MCF 10A (cell line): ENCODE results near the gene CYB5D1. TPM values are rescaled to one million over a fixed set of nuclear protein-coding genes. Genes with fewer than 3 reads are reported as not detected.

ENCODE experiments used
- BruUV-seq: library from RNA; stranded (reverse); fragments of 400-500 nt; replicated peaks from 2 replicates; lab custom pipeline; 2021; lab: Mats Ljungman, UMichigan
- CTCF ChIA-PET: fragments of 300-600 bp; sonication (Branson Sonifier 250); formaldehyde crosslinking; extraction: SDS; loops from one replicate; lab custom pipeline; 2021; ENCODE audit warnings: antibody characterized with exemption, inconsistent platforms; lab: Yijun Ruan, JAX
- POLR2A ChIA-PET: fragments of 300-600, 350-650 bp; sonication (Branson Sonifier 250); formaldehyde crosslinking; extraction: SDS; loops from one replicate; lab custom pipeline; 2020; ENCODE audit warnings: antibody characterized with exemption, inconsistent platforms; lab: Yijun Ruan, JAX
- DNase-seq: peaks from one replicate; pipeline ENCODE4 v3.0.0-alpha.2; 2018; ENCODE audit not compliant: unreplicated experiment
- H3K27ac Mint-ChIP-seq: one replicate; pipeline ENCODE4 v1.8.0; 2022; ENCODE audit warnings: mild to moderate bottlenecking, low read depth, mixed read lengths; ENCODE audit not compliant: unreplicated experiment
- H3K27me3 Mint-ChIP-seq: one replicate; pipeline ENCODE4 v1.8.0; 2022; ENCODE audit warnings: mixed read lengths; ENCODE audit not compliant: insufficient read depth, unreplicated experiment
- H3K36me3 Mint-ChIP-seq: one replicate; pipeline ENCODE4 v1.8.0; 2022; ENCODE audit warnings: mild to moderate bottlenecking, moderate library complexity, mixed read lengths; ENCODE audit not compliant: insufficient read depth, unreplicated experiment
- H3K4me1 Mint-ChIP-seq: one replicate; pipeline ENCODE4 v1.8.0; 2022; ENCODE audit warnings: mixed read lengths; ENCODE audit not compliant: insufficient read depth, unreplicated experiment
- H3K4me3 Mint-ChIP-seq: one replicate; pipeline ENCODE4 v1.8.0; 2022; ENCODE audit warnings: mild to moderate bottlenecking, moderate library complexity, mixed read lengths; ENCODE audit not compliant: unreplicated experiment
- H3K9me3 Mint-ChIP-seq: one replicate; pipeline ENCODE4 v1.8.0; 2022; ENCODE audit warnings: mixed read lengths; ENCODE audit not compliant: unreplicated experiment
- CTCF ChIP-seq: fragments of 200-600 bp; IDR thresholded peaks from one replicate; pipeline ENCODE4 v1.8.0; 2022; ENCODE audit warnings: antibody characterized with exemption, mild to moderate bottlenecking; ENCODE audit not compliant: unreplicated experiment
- intact Hi-C: fragments of 100-400 bp; cut with micrococcal nuclease; formaldehyde crosslinking; loops from 2 replicates; pipeline ENCODE4 v1.14.1; 2022
- total RNA-seq: library from RNA; stranded (reverse); gene quantifications from 2 replicates; pipeline ENCODE4 v1.2.3, GENCODE V29; 2022

Gene CYB5D1
- total RNA-seq, 1 experiment from 2014 or later = 23.1 TPM

- Mint-ChIP-seq H3K4me3 (no peak overlapping the region), H3K9me3 (no peaks in the 10 kb centered on the region), H3K4me1 (peaks cover 7% of the 10 kb centered on the region), H3K27me3 (no peaks in the 10 kb centered on the region), H3K27ac (peak overlapping the region; percentile 16), H3K36me3 (peaks cover 39% of the 10 kb centered on the region)
- DNase-seq = peak; percentile 85
- TF ChIP-seq CTCF = peak; percentile 91
- intact Hi-C loops = loop anchor here (1.0 kb wide), 3 partner anchors 17 to 108 kb away; partner anchors contain the start of gene KDM6B
- ChIA-PET POLR2A (interaction anchor here (0.9 to 3.2 kb wide), 3 partner anchors 9 to 108 kb away, joined by 4 to 21 read pairs (median 12); partner anchors contain the start of gene KDM6B), CTCF (interaction anchor here (0.8 to 3.0 kb wide), 13 partner anchors 11 to 165 kb away, joined by 3 to 27 read pairs (median 5); partner anchors contain the start of genes KDM6B and TP53)
- BruUV-seq = no TSS peak
These were observed 6.2 kb upstream of the CYB5D1 start for GRCh38 chr17:7851438-7852261.

GRCh38 chr17:7852262-7852670 lies 5.5 kb upstream of the CYB5D1 start:
- Mint-ChIP-seq H3K4me1 (peaks cover 7% of the 10 kb centered on the region), H3K27ac (no peak overlapping the region), H3K9me3 (no peaks in the 10 kb centered on the region), H3K36me3 (peaks cover 34% of the 10 kb centered on the region), H3K4me3 (no peak overlapping the region), H3K27me3 (no peaks in the 10 kb centered on the region)
- BruUV-seq = TSS peak; percentile 0
- no peak for DNase-seq
- CTCF ChIA-PET = interaction anchor here (0.8 to 3.0 kb wide), 2 partner anchors 27 to 36 kb away, joined by 3 to 27 read pairs; no protein-coding TSS in a partner anchor
- no peak for TF ChIP-seq CTCF
- intact Hi-C loops = no loop called here
- POLR2A ChIA-PET = interaction anchor here (3.2 kb wide), 1 partner anchor 18 kb away, joined by 21 read pairs; the partner anchor contains the start of gene KDM6B

DNA sequence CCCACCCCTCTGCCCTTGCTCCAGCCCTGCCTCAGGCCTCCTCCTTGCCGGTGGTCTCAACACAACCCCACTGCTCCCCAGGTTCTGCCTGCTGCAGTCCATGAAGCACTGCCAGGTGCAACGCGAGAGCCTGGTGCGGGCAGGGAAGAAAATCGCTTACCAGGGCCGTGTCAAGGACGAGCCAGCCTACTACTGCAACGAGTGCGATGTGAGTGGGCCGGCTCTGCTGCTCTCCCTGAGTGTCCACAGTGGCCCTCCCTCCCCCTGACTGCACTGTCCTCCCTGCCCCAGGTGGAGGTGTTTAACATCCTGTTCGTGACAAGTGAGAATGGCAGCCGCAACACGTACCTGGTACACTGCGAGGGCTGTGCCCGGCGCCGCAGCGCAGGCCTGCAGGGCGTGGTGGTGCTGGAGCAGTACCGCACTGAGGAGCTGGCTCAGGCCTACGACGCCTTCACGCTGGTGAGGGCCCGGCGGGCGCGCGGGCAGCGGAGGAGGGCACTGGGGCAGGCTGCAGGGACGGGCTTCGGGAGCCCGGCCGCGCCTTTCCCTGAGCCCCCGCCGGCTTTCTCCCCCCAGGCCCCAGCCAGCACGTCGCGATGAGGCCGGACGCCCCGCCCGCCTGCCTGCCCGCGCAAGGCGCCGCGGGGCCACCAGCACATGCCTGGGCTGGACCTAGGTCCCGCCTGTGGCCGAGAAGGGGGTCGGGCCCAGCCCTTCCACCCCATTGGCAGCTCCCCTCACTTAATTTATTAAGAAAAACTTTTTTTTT lies 4.7 kb upstream of the CYB5D1 start:
- POLR2A ChIA-PET = interaction anchor here (1.2 kb wide), 1 partner anchor 110 kb away, joined by 4 read pairs; no protein-coding TSS in a partner anchor
- Mint-ChIP-seq H3K4me1 (peaks cover 7% of the 10 kb centered on the region), H3K27me3 (no peaks in the 10 kb centered on the region), H3K4me3 (no peak overlapping the region), H3K9me3 (no peaks in the 10 kb centered on the region), H3K36me3 (peaks cover 31% of the 10 kb centered on the region), H3K27ac (no peak overlapping the region)
- intact Hi-C loops = no loop called here
- CTCF ChIA-PET = interaction anchor here (0.6 to 3.0 kb wide), 4 partner anchors 11 to 357 kb away, joined by 4 to 27 read pairs (median 4); partner anchors contain the start of gene AURKB
- DNase-seq = no peak
- TF ChIP-seq CTCF = no peak
- BruUV-seq = no TSS peak
